Measurements from ENCODE around the gene CCDC59.

DNA sequence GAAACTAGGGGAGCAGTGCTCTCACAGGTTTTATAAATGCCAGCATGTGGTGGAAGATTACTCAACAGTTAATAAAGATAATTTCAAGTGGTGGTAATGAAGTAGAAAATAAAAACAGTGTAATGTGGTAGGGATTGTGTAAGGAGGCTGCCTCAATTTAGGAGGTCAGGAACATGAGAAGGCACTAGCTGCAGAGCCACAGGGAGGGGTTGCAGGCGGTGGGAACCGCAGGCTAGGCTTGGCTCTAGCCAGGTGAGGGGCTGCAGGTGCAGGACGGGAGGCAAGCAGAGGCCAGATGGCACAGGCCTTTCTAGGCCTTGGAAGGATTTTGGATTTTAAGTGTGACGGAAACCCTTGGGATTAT, 910 bp upstream of the CCDC59 start:
- TF ChIP-seq, protein P1, sequence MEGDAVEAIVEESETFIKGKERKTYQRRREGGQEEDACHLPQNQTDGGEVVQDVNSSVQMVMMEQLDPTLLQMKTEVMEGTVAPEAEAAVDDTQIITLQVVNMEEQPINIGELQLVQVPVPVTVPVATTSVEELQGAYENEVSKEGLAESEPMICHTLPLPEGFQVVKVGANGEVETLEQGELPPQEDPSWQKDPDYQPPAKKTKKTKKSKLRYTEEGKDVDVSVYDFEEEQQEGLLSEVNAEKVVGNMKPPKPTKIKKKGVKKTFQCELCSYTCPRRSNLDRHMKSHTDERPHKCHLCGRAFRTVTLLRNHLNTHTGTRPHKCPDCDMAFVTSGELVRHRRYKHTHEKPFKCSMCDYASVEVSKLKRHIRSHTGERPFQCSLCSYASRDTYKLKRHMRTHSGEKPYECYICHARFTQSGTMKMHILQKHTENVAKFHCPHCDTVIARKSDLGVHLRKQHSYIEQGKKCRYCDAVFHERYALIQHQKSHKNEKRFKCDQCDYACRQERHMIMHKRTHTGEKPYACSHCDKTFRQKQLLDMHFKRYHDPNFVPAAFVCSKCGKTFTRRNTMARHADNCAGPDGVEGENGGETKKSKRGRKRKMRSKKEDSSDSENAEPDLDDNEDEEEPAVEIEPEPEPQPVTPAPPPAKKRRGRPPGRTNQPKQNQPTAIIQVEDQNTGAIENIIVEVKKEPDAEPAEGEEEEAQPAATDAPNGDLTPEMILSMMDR (conservative IDR thresholded peaks at IDR 0.05 in 1 of 2, IDR thresholded peaks at IDR 0.05 in 1 of 2; ENCODE audit: extremely low read depth in 1 of 2, insufficient read depth in 1 of 2, low read depth in 1 of 2, low read length in 2 of 2): no peak
- no peak for TF ChIP-seq EZH2 (IDR thresholded peaks at IDR 0.05; ENCODE audit: borderline replicate concordance, low read length)

All from mammary epithelial cell (primary cell).